Testis (tissue), 2 donors: ENCODE data around the gene RXFP1.

Experiments
- CTCF ChIP-seq, 3 experiments: fragments of 450-650 bp in 2 of 3; fragments of 200-600 bp in 1 of 3; sonication (generic) in 1 of 3; IDR thresholded peaks; one replicate each; pipeline ENCODE4 v1.5.1; 2016 to 2019; ENCODE audit warnings: antibody characterized with exemption in 3 of 3, mild to moderate bottlenecking in 2 of 3, moderate library complexity in 1 of 3
- POLR2A ChIP-seq: fragments of 450-650 bp; IDR thresholded peaks from one replicate; pipeline ENCODE4 v1.6.1; 2017; ENCODE audit warnings: antibody characterized with exemption, mild to moderate bottlenecking, moderate library complexity

GRCh38 chr4:158681629-158682028 lies 159.9 kb downstream of the RXFP1 start:
- TF ChIP-seq CTCF (IDR thresholded peaks at IDR 0.05): no peak
- TF ChIP-seq POLR2A: no peak
